Colonic mucosa (tissue), 4 donors: ENCODE results near the gene NEK7. TPM values are rescaled to one million over a fixed set of nuclear protein-coding genes. Genes with fewer than 3 reads are reported as not detected.

Experiments
- DNase-seq: peaks from one replicate; pipeline ENCODE4 v3.0.0-alpha.2; 2020
- H3K27ac ChIP-seq: fragments of 200-600 bp; one replicate; pipeline ENCODE4 v1.8.0; 2021
- H3K27me3 ChIP-seq: fragments of 200-600 bp; one replicate; pipeline ENCODE4 v1.8.0; 2021
- H3K36me3 ChIP-seq: fragments of 200-600 bp; one replicate; pipeline ENCODE4 v1.8.0; 2021
- H3K4me1 ChIP-seq: fragments of 200-600 bp; one replicate; pipeline ENCODE4 v1.8.0; 2021; ENCODE audit warnings: mild to moderate bottlenecking
- H3K4me3 ChIP-seq: fragments of 200-600 bp; one replicate; pipeline ENCODE4 v1.8.0; 2021
- H3K9ac ChIP-seq, 2 donors: one replicate each; pipeline ENCODE4 v1.7.0; 2013; ENCODE audit warnings: control low read depth in 2 of 2, low read depth in 2 of 2, low read length in 2 of 2
- H3K9me3 ChIP-seq: fragments of 200-600 bp; one replicate; pipeline ENCODE4 v1.8.0; 2021
- CTCF ChIP-seq: fragments of 200-600 bp; IDR thresholded peaks from one replicate; pipeline ENCODE4 v1.8.0; 2022; ENCODE audit warnings: antibody characterized with exemption, mild to moderate bottlenecking
- intact Hi-C: fragments of 100-400 bp; cut with DNase I; formaldehyde crosslinking; loops from one replicate; pipeline ENCODE4 v1.14.1; 2022
- total RNA-seq, 2 donors: library from RNA; stranded (reverse); fragmentation: NEBNext Ultra II Directional in 1 of 2; extraction: Animal tissue kit (Norgen Biotek cat#: 25700) in 1 of 2; gene quantifications; one replicate each; pipeline ENCODE4 v1.2.1, GENCODE V29; 2021
- donor health status: healthy.
- donor health status: DM: no; HTN: no; CAD: no.
- donor health status: DM: no; HTN: no; CAD: no.

NEK7 gene
- total RNA-seq, 2 donors from 2014 or later, result 45.4 to 64.7 TPM

GRCh38 chr1:198160222-198160621, 3.4 kb downstream of the NEK7 start:
- Histone ChIP-seq H3K4me1 (peaks cover 14% of the 10 kb centered on the region), H3K27me3 (no peaks in the 10 kb centered on the region), H3K27ac (peak overlapping the region; percentile 0), H3K9ac (no peak overlapping the region), H3K9me3 (no peaks in the 10 kb centered on the region), H3K36me3 (no peaks in the 10 kb centered on the region), H3K4me3 (no peak overlapping the region)
- TF ChIP-seq CTCF, result no peak
- DNase-seq, result no peak
- intact Hi-C loops, result no loop called here

DNA sequence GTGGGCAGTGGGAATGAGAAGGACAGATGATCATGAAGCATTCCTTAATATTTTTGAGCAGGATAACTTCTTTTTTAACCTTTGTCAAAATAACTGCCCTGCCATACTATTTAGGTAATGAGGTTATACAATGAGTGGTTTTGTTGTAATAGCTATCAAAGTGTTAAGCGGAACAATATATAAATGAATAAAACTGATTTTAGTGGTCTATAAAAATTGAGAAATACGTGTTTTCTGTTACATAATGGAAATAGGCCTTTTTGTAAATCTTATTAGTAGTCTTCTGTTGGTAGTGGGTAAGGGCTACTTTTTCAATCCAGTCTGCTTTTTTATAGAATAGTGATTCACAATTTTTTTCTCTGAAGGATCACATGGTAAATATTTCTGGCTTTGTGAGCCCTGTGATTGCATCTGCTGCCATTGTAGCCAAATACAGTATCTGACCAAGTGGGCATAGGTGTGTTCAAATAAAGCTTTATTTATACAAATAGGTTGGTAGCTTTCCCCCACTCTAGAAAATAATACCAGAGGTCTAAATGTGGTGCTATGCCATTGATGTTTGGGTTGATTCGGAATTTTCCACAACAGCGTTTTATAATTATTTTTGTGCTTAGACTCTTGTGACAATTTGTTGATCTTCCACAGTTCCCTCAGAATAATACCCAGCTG, 4.3 kb downstream of the NEK7 start:
- intact Hi-C loops, result no loop called here
- no peak for DNase-seq
- Histone ChIP-seq H3K27me3 (no peaks in the 10 kb centered on the region), H3K4me1 (peaks cover 14% of the 10 kb centered on the region), H3K4me3 (no peak overlapping the region), H3K9me3 (no peaks in the 10 kb centered on the region), H3K9ac (no peak overlapping the region), H3K27ac (no peak overlapping the region), H3K36me3 (no peaks in the 10 kb centered on the region)
- no peak for TF ChIP-seq CTCF

GRCh38 chr1:198161718-198162090, 4.9 kb downstream of the NEK7 start:
- Histone ChIP-seq H3K27ac (peak overlapping the region; percentile 45), H3K9me3 (no peaks in the 10 kb centered on the region), H3K27me3 (no peaks in the 10 kb centered on the region), H3K4me3 (no peak overlapping the region), H3K9ac (peak overlapping the region in 1 of 2 donors; percentile 55), H3K4me1 (peaks cover 14% of the 10 kb centered on the region), H3K36me3 (no peaks in the 10 kb centered on the region)
- intact Hi-C loops, result no loop called here
- no peak for TF ChIP-seq CTCF
- no peak for DNase-seq

GRCh38 chr1:198162091-198162767, 5.4 kb downstream of the NEK7 start:
- intact Hi-C loops, result no loop called here
- Histone ChIP-seq H3K36me3 (no peaks in the 10 kb centered on the region), H3K9me3 (no peaks in the 10 kb centered on the region), H3K4me1 (peaks cover 14% of the 10 kb centered on the region), H3K9ac (peak overlapping the region in 1 of 2 donors; percentile 55), H3K27ac (peak overlapping the region; percentile 45), H3K27me3 (no peaks in the 10 kb centered on the region), H3K4me3 (no peak overlapping the region)
- peak; percentile 68 for DNase-seq
- TF ChIP-seq CTCF, result no peak

DNA sequence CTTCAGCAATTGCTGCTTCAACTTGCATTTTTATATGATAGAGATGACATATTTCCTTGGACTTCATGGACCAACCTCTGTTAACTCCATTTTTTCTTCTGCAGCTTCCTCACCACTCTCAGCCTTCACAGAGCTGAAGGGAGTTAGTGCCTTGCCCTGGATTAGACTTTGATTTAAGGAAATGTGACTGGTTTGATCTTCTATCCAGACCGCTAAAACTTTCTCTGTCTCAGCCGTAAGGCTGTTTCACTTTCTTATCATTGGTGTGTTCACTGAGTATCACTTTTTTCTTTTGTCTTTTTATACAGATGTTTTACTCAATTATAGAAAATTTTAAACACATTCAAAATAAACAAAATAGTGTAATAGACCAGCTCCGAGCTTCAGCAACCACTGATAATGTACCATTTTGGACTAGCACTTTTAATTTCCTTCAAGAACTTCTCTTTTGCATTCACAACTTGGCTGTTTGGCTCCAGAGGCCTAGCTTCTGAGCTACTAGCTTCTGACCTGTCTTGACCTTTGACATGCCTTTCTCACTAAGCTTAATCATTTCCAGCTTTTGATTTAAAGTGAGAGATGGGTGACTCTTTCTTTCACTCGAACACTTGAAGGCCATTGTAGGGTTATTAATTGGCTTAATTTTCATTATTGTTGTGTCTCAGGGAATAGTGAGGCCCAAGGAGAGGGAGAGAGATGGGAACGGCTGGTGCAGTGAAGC, 9.3 kb downstream of the NEK7 start:
- Histone ChIP-seq H3K4me1 (peaks cover 7% of the 10 kb centered on the region), H3K9me3 (no peaks in the 10 kb centered on the region), H3K27ac (no peak overlapping the region), H3K27me3 (no peaks in the 10 kb centered on the region), H3K4me3 (no peak overlapping the region), H3K36me3 (no peaks in the 10 kb centered on the region), H3K9ac (no peak overlapping the region)
- no peak for DNase-seq
- no peak for TF ChIP-seq CTCF
- intact Hi-C loops, result no loop called here
